HepG2 (cell line): ENCODE data around the gene NKX1-2. TPM values are rescaled to one million over a fixed set of nuclear protein-coding genes. Genes with fewer than 3 reads are reported as not detected.

ENCODE experiments used
- CEBPG ChIP-seq: IDR thresholded peaks from 2 replicates; pipeline ENCODE4 v1.6.1; 2016
- DMTF1 ChIP-seq: sonication (generic); formaldehyde crosslinking; IDR thresholded peaks from 2 replicates; pipeline ENCODE4 v1.4.0; 2020; ENCODE audit warnings: mild to moderate bottlenecking, missing genetic modification reagents
- LRRFIP1 ChIP-seq: sonication (generic); formaldehyde crosslinking; conservative IDR thresholded peaks from 2 replicates; pipeline ENCODE4 v1.4.0; 2020; ENCODE audit warnings: missing genetic modification reagents
- PRMT3 ChIP-seq: sonication (generic); formaldehyde crosslinking; IDR thresholded peaks from 2 replicates; pipeline ENCODE4 v1.8.1; 2022; ENCODE audit warnings: low read depth, mild to moderate bottlenecking, moderate library complexity, missing genetic modification reagents, borderline replicate concordance
- RFX1 ChIP-seq: fragments of 450-650 bp; IDR thresholded peaks from 2 replicates; pipeline ENCODE4 v1.6.1; 2017
- ZNF207 ChIP-seq: fragments of 450-650 bp; IDR thresholded peaks from 2 replicates; pipeline ENCODE4 v1.6.1; 2016; ENCODE audit warnings: antibody characterized with exemption, borderline replicate concordance
- polyA plus RNA-seq, 8 experiments: library from polyadenylated mRNA; depleted of rRNA in 3 of 8; stranded (reverse) in 7 of 8; unstranded in 1 of 8; fragments of >200 nt; fragmentation: Illumina TruSeq in 4 of 8; extraction: Trizol in 4 of 8; gene quantifications; 2 replicates each; pipeline versions ENCODE4 v1.2.1 to v1.2.3, GENCODE V29; 2011 to 2016; ENCODE audit warnings: low read depth in 4 of 8, missing spikeins in 1 of 8, mixed read lengths in 1 of 8; ENCODE audit not compliant: insufficient read depth in 1 of 8
- total RNA-seq, 5 experiments: library from RNA; depleted of rRNA; stranded (reverse); fragments of >200 nt; fragmentation: Illumina TruSeq; extraction: Trizol; gene quantifications; 2 replicates each; pipeline ENCODE4 v1.2.3, GENCODE V29; 2016; ENCODE audit warnings: low read depth in 1 of 5
- TF ChIP-seq, protein P1 (sequence below): sonication (generic); formaldehyde crosslinking; IDR thresholded peaks from 2 replicates; pipeline ENCODE4 v1.8.1; 2022; ENCODE audit warnings: low read depth, mild to moderate bottlenecking, missing genetic modification reagents
- TF ChIP-seq, protein P2 (sequence below): sonication (generic); formaldehyde crosslinking; IDR thresholded peaks from 2 replicates; pipeline ENCODE4 v1.9.0; 2021; ENCODE audit warnings: missing genetic modification reagents, borderline replicate concordance

Gene NKX1-2
- total and polyA plus RNA-seq, 2 of the 13 experiments (the other 11 are each of a cell fraction or from before 2014, with no cell fraction given), result not detected

- TF ChIP-seq, protein P1, sequence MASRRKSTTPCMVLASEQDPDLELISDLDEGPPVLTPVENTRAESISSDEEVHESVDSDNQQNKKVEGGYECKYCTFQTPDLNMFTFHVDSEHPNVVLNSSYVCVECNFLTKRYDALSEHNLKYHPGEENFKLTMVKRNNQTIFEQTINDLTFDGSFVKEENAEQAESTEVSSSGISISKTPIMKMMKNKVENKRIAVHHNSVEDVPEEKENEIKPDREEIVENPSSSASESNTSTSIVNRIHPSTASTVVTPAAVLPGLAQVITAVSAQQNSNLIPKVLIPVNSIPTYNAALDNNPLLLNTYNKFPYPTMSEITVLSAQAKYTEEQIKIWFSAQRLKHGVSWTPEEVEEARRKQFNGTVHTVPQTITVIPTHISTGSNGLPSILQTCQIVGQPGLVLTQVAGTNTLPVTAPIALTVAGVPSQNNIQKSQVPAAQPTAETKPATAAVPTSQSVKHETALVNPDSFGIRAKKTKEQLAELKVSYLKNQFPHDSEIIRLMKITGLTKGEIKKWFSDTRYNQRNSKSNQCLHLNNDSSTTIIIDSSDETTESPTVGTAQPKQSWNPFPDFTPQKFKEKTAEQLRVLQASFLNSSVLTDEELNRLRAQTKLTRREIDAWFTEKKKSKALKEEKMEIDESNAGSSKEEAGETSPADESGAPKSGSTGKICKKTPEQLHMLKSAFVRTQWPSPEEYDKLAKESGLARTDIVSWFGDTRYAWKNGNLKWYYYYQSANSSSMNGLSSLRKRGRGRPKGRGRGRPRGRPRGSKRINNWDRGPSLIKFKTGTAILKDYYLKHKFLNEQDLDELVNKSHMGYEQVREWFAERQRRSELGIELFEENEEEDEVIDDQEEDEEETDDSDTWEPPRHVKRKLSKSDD (CRISPR knock-in tag), result no peak
- TF ChIP-seq LRRFIP1 (no peak), ZNF207 (no peak), DMTF1 (no peak), RFX1 (no peak), PRMT3 (CRISPR knock-in tag) (no peak), CEBPG (CRISPR knock-in tag) (peak; percentile 49; the same call in 1 of the 2 replicates)
- TF ChIP-seq, protein P2, sequence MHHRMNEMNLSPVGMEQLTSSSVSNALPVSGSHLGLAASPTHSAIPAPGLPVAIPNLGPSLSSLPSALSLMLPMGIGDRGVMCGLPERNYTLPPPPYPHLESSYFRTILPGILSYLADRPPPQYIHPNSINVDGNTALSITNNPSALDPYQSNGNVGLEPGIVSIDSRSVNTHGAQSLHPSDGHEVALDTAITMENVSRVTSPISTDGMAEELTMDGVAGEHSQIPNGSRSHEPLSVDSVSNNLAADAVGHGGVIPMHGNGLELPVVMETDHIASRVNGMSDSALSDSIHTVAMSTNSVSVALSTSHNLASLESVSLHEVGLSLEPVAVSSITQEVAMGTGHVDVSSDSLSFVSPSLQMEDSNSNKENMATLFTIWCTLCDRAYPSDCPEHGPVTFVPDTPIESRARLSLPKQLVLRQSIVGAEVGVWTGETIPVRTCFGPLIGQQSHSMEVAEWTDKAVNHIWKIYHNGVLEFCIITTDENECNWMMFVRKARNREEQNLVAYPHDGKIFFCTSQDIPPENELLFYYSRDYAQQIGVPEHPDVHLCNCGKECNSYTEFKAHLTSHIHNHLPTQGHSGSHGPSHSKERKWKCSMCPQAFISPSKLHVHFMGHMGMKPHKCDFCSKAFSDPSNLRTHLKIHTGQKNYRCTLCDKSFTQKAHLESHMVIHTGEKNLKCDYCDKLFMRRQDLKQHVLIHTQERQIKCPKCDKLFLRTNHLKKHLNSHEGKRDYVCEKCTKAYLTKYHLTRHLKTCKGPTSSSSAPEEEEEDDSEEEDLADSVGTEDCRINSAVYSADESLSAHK (CRISPR knock-in tag), result no peak
These were observed 13.6 kb downstream of the NKX1-2 start (continued) for GRCh38 chr10:124436191-124436638.
